H1 (cell line): Measurements from ENCODE around the gene SGCG. TPM values are rescaled to one million over a fixed set of nuclear protein-coding genes. Genes with fewer than 3 reads are reported as not detected.

Experiments
- CTCF ChIA-PET: fragments of 300-600 bp; sonication (Branson Sonifier 250); formaldehyde crosslinking; loops from one replicate; lab custom pipeline; 2021; ENCODE audit not compliant: partially characterized antibody; lab: Charles Lee
- POLR2A ChIA-PET: fragments of 300-600 bp; sonication (Branson Sonifier 250); formaldehyde crosslinking; loops from one replicate; lab custom pipeline; 2021; ENCODE audit warnings: inconsistent platforms; ENCODE audit not compliant: partially characterized antibody; lab: Charles Lee
- DNase-seq, 2 experiments: peaks; one replicate each; pipeline versions ENCODE4 v3.0.0 to v3.0.0-alpha.2; 2010 to 2022; ENCODE audit warnings: low spot score in 2 of 2, low read depth in 1 of 2, mixed read lengths in 1 of 2
- FAIRE-seq: peaks from 2 replicates; lab custom pipeline; 2011; peaks lifted over from hg19 to GRCh38; lab: Jason Lieb, UNC
- H2AFZ ChIP-seq: 2 replicates; pipeline ENCODE4 v1.8.1; 2012; ENCODE audit warnings: low read length, inconsistent platforms
- H2AK5ac ChIP-seq: 2 replicates; pipeline ENCODE4 v1.6.1; 2013; ENCODE audit warnings: low read depth, low read length
- H2BK120ac ChIP-seq: replicated peaks from 2 replicates; pipeline ENCODE3; 2013; ENCODE audit warnings: low read depth, low read length, inconsistent platforms
- H2BK12ac ChIP-seq: 2 replicates; pipeline ENCODE4 v1.6.1; 2013; ENCODE audit warnings: low read depth, low read length
- H2BK15ac ChIP-seq: 2 replicates; pipeline ENCODE4 v1.6.1; 2013; ENCODE audit warnings: low read length
- H2BK20ac ChIP-seq: 2 replicates; pipeline ENCODE4 v1.6.1; 2013; ENCODE audit warnings: low read length
- H2BK5ac ChIP-seq: 2 replicates; pipeline ENCODE4 v1.6.1; 2013; ENCODE audit warnings: low read depth, low read length
- H3K14ac ChIP-seq: 2 replicates; pipeline ENCODE4 v1.6.1; 2013; ENCODE audit warnings: inconsistent platforms; ENCODE audit not compliant: insufficient read length
- H3K18ac ChIP-seq: 2 replicates; pipeline ENCODE4 v1.6.1; 2013; ENCODE audit warnings: low read length; ENCODE audit errors: extremely low read depth
- H3K23ac ChIP-seq: 2 replicates; pipeline ENCODE4 v1.6.1; 2013; ENCODE audit warnings: inconsistent platforms; ENCODE audit not compliant: insufficient read length
- H3K23me2 ChIP-seq: 2 replicates; pipeline ENCODE4 v1.6.1; 2013; ENCODE audit warnings: low read depth, low read length
- H3K27ac ChIP-seq: 2 replicates; pipeline ENCODE4 v1.6.1; 2011; ENCODE audit warnings: low read depth, low read length, inconsistent platforms
- H3K27me3 ChIP-seq, 4 experiments: replicated peaks in 1 of 4; 1 replicate in 1 of 4; 2 replicates in 3 of 4; pipeline versions ENCODE4 v1.6.1 to v1.8.1; 2011 to 2013; ENCODE audit warnings: low read length in 3 of 4, mild to moderate bottlenecking in 3 of 4, inconsistent platforms in 2 of 4, mixed read lengths in 2 of 4, moderate library complexity in 1 of 4; ENCODE audit not compliant: control insufficient read depth in 3 of 4, insufficient read depth in 3 of 4; ENCODE audit errors: extremely low read depth in 1 of 4
- H3K36me3 ChIP-seq, 4 experiments: 2 replicates each; pipeline versions ENCODE4 v1.6.1 to v1.8.1; 2011 to 2013; ENCODE audit warnings: mild to moderate bottlenecking in 4 of 4, low read length in 3 of 4, moderate library complexity in 2 of 4, control low read depth in 1 of 4, inconsistent platforms in 1 of 4; ENCODE audit not compliant: insufficient read depth in 4 of 4, control insufficient read depth in 2 of 4
- H3K4ac ChIP-seq: replicated peaks from 2 replicates; pipeline ENCODE3; 2013; ENCODE audit warnings: low read length, low read depth, mixed read lengths, inconsistent platforms; ENCODE audit not compliant: insufficient read length
- H3K4me1 ChIP-seq, 4 experiments: replicated peaks in 1 of 4; 1 replicate in 1 of 4; 2 replicates in 3 of 4; pipeline versions ENCODE4 v1.6.1 to v1.8.1; 2011 to 2013; ENCODE audit warnings: low read length in 3 of 4, inconsistent platforms in 2 of 4, mixed read lengths in 1 of 4; ENCODE audit not compliant: insufficient read depth in 4 of 4, control insufficient read depth in 3 of 4
- H3K4me2 ChIP-seq, 2 experiments: 2 replicates each; pipeline versions ENCODE4 v1.6.1 to v1.8.1; 2011 to 2013; ENCODE audit warnings: low read depth in 2 of 2, low read length in 2 of 2, control low read depth in 1 of 2, inconsistent platforms in 1 of 2, mild to moderate bottlenecking in 1 of 2; ENCODE audit not compliant: insufficient read depth in 1 of 2
- H3K4me3 ChIP-seq, 4 experiments: fragments of 200-600, 300-600 bp in 1 of 4; sonication (generic), shearing (Covaris generic), sonication (Bioruptor Twin) in 1 of 4; 2 replicates each; pipeline versions ENCODE4 v1.5.1 to v1.8.1; 2011 to 2016; ENCODE audit warnings: low read length in 4 of 4, low read depth in 3 of 4, control low read depth in 2 of 4, inconsistent platforms in 2 of 4, mild to moderate bottlenecking in 2 of 4, mixed read lengths in 1 of 4, moderate library complexity in 1 of 4; ENCODE audit not compliant: insufficient read depth in 2 of 4; ENCODE audit errors: extremely low read depth in 1 of 4
- H3K56ac ChIP-seq: replicated peaks from 2 replicates; pipeline ENCODE3; 2013; ENCODE audit warnings: low read depth, mild to moderate bottlenecking, mixed read lengths, low read length, inconsistent platforms; ENCODE audit not compliant: insufficient read length
- H3K79me1 ChIP-seq: 2 replicates; pipeline ENCODE4 v1.6.1; 2013; ENCODE audit warnings: low read depth, low read length, control low read depth
- H3K79me2 ChIP-seq, 2 experiments: 2 replicates each; pipeline versions ENCODE4 v1.6.1 to v1.8.1; 2012 to 2013; ENCODE audit warnings: low read length in 2 of 2, mild to moderate bottlenecking in 2 of 2, inconsistent platforms in 1 of 2; ENCODE audit not compliant: insufficient read depth in 2 of 2, control insufficient read depth in 1 of 2
- H3K9ac ChIP-seq, 4 experiments: replicated peaks in 1 of 4; 1 replicate in 1 of 4; 2 replicates in 3 of 4; pipeline versions ENCODE4 v1.6.1 to v1.8.1; 2011 to 2013; ENCODE audit warnings: low read depth in 3 of 4, low read length in 3 of 4, control low read depth in 2 of 4, mild to moderate bottlenecking in 2 of 4, moderate library complexity in 2 of 4, inconsistent platforms in 1 of 4; ENCODE audit errors: extremely low read depth in 1 of 4
- H3K9me3 ChIP-seq, 2 experiments: 2 replicates each; pipeline versions ENCODE4 v1.6.1 to v1.8.1; 2012 to 2013; ENCODE audit warnings: mild to moderate bottlenecking in 2 of 2, moderate library complexity in 2 of 2, control low read depth in 1 of 2, inconsistent platforms in 1 of 2, low read depth in 1 of 2, low read length in 1 of 2, mixed read lengths in 1 of 2; ENCODE audit not compliant: insufficient read depth in 2 of 2
- H4K20me1 ChIP-seq, 2 experiments: replicated peaks in 1 of 2; 2 replicates each; pipeline versions ENCODE3 to v1.8.1; 2011 to 2013; ENCODE audit warnings: inconsistent platforms in 2 of 2, low read length in 2 of 2, mild to moderate bottlenecking in 1 of 2; ENCODE audit not compliant: insufficient read depth in 2 of 2, control insufficient read depth in 1 of 2
- H4K5ac ChIP-seq: 2 replicates; pipeline ENCODE4 v1.6.1; 2013; ENCODE audit warnings: low read length, low read depth, mixed read lengths, inconsistent platforms; ENCODE audit not compliant: insufficient read length
- H4K8ac ChIP-seq: 2 replicates; pipeline ENCODE4 v1.8.0; 2013; ENCODE audit warnings: mild to moderate bottlenecking, moderate library complexity, low read length, inconsistent platforms; ENCODE audit not compliant: insufficient read depth; ENCODE audit errors: extremely low read depth
- H4K91ac ChIP-seq: replicated peaks from 2 replicates; pipeline ENCODE3; 2013; ENCODE audit warnings: low read length, mixed read lengths, inconsistent platforms; ENCODE audit not compliant: insufficient read length
- ASH2L ChIP-seq: fragments of 200-600, 300-600 bp; sonication (generic); IDR thresholded peaks from one replicate; pipeline ENCODE4 v1.7.1; 2017; ENCODE audit warnings: low read length
- ATF3 ChIP-seq: IDR thresholded peaks from 2 replicates; pipeline ENCODE4 v1.6.1; 2011; ENCODE audit warnings: low read depth, mild to moderate bottlenecking, low read length; ENCODE audit not compliant: insufficient read depth
- BRCA1 ChIP-seq: IDR thresholded peaks from 2 replicates; pipeline ENCODE4 v1.6.1; 2012; ENCODE audit warnings: low read depth, low read length, improper control_type of control experiment
- CHD2 ChIP-seq: IDR thresholded peaks from 2 replicates; pipeline ENCODE4 v1.6.1; 2012; ENCODE audit warnings: low read length, improper control_type of control experiment
- CTBP2 ChIP-seq: IDR thresholded peaks from 2 replicates; pipeline ENCODE4 v1.7.0; 2011; ENCODE audit warnings: borderline replicate concordance, mild to moderate bottlenecking, moderate library complexity, mixed read lengths, low read length; ENCODE audit not compliant: insufficient read depth, insufficient read length
- E2F6 ChIP-seq: IDR thresholded peaks from 2 replicates; pipeline ENCODE4 v1.6.1; 2012; ENCODE audit warnings: inconsistent platforms
- EGR1 ChIP-seq: IDR thresholded peaks from 2 replicates; pipeline ENCODE4 v1.6.1; 2011; ENCODE audit warnings: low read depth, low read length, borderline replicate concordance
- JUND ChIP-seq: IDR thresholded peaks from 2 replicates; pipeline ENCODE4 v1.6.1; 2011; ENCODE audit warnings: mild to moderate bottlenecking, improper control_type of control experiment, low read length
- NANOG ChIP-seq: IDR thresholded peaks from 2 replicates; pipeline ENCODE4 v1.6.1; 2011; ENCODE audit warnings: low read length, low read depth, mild to moderate bottlenecking, inconsistent platforms; ENCODE audit not compliant: insufficient read depth, poor library complexity, severe bottlenecking
- NRF1 ChIP-seq: IDR thresholded peaks from 2 replicates; pipeline ENCODE4 v1.6.1; 2011; ENCODE audit warnings: mild to moderate bottlenecking, low read depth, low read length, improper control_type of control experiment
- POU5F1 ChIP-seq: IDR thresholded peaks from 2 replicates; pipeline ENCODE4 v1.6.1; 2011; ENCODE audit warnings: low read depth, mild to moderate bottlenecking, low read length, moderate library complexity
- SIRT6 ChIP-seq: IDR thresholded peaks from one replicate; pipeline ENCODE4 v1.7.1; 2012; ENCODE audit warnings: low read length, inconsistent platforms
- SP2 ChIP-seq: IDR thresholded peaks from 2 replicates; pipeline ENCODE4 v1.6.1; 2012; ENCODE audit warnings: mild to moderate bottlenecking, low read length, inconsistent platforms
- SP4 ChIP-seq: IDR thresholded peaks from 2 replicates; pipeline ENCODE4 v1.6.1; 2012; ENCODE audit warnings: low read length, inconsistent platforms
- WGBS, 2 experiments: shearing (Covaris generic) in 1 of 2; methylation state at CpG; one replicate each; pipeline versions ENCODE4 v1.1.6 to v1.1.7; 2013 to 2015; ENCODE audit warnings: low lambda C conversion rate in 2 of 2, mixed read lengths in 2 of 2, inconsistent platforms in 1 of 2, low coverage in 1 of 2, missing lambda C conversion rate in 1 of 2; ENCODE audit not compliant: insufficient replicate concordance in 2 of 2, insufficient coverage in 1 of 2, insufficient read length in 1 of 2; ENCODE audit errors: extremely low coverage in 1 of 2, missing lambda C conversion rate in 1 of 2; 5-methylcytosine and 5-hydroxymethylcytosine counted together
- polyA plus RNA-seq, 7 experiments: library from polyadenylated mRNA; depleted of rRNA in 3 of 7; stranded (reverse) in 5 of 7; unstranded in 2 of 7; fragments of >200 nt in 5 of 7; fragments of 200-250 nt in 2 of 7; gene quantifications; 1 replicate in 5 of 7; 2 replicates in 1 of 7; 4 replicates in 1 of 7; pipeline versions ENCODE4 v1.2.1 to v1.2.3, GENCODE V29; 2011 to 2013; ENCODE audit warnings: missing spikeins in 2 of 7, mixed read lengths in 2 of 7
- total RNA-seq: library from RNA; stranded (reverse); fragmentation: NEBNext Ultra II Directional; extraction: Animal tissue kit (Norgen Biotek cat#: 25700); gene quantifications from 2 replicates; pipeline ENCODE4 v1.2.1, GENCODE V29; 2021

The SGCG gene
- total and polyA plus RNA-seq, 2 of the 8 experiments (the other 6 are each of a cell fraction or from before 2014, with no cell fraction given): 0.05 TPM; not detected in 1

DNA sequence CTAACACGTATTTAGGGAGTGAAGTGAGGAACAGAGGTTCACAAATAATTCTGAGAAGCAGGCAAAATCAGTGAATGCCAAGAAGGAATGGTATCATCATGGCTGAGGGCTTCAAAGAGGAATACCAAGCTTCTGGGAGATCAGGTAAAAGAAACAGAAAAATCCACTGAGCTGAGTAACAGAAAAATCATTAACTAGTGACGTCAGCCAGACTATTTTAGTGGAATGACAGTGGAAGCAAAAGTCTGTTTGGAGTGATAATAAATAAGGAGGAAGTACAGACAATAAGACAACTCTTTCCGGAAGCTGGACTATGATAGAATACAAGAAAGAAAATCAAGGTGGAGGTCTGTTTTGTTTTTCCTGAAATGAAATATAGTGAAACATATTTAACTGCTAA, 169.2 kb downstream of the SGCG start:
- peaks cover 0 to 36% (median 18%) of the 10 kb centered on the region in 4 experiments; a peak in 7 of 8 replicates for H3K36me3 ChIP-seq
- H3K23me2 ChIP-seq: no peaks in the 10 kb centered on the region
- no peak overlapping the region for H3K4ac ChIP-seq
- CTCF ChIA-PET: interaction anchor here (0.7 kb wide), 1 partner anchor 20 kb away, joined by 3 read pairs; no protein-coding TSS in a partner anchor
- no peak overlapping the region for H3K14ac ChIP-seq
- no peak overlapping the region for H4K8ac ChIP-seq
- H3K9ac ChIP-seq: no peak overlapping the region
- H2BK20ac ChIP-seq: no peak overlapping the region
- no peak overlapping the region for H3K18ac ChIP-seq
- no peaks in the 10 kb centered on the region for H3K4me1 ChIP-seq
- FAIRE-seq (no peak), DNase-seq (no peak)
- 92% methylated on average over 3 of the region's 3 CpGs; no CpG with 5 or more reads in 1 of the 2 experiments for WGBS, 2 experiments
- no peak overlapping the region for H4K91ac ChIP-seq
- no peak overlapping the region for H2AK5ac ChIP-seq
- H3K56ac ChIP-seq: no peak overlapping the region
- no peak overlapping the region for H2BK120ac ChIP-seq
- no peak overlapping the region for H3K23ac ChIP-seq
- no peak overlapping the region for H2BK5ac ChIP-seq
- H4K20me1 ChIP-seq: peaks cover 2 to 3% of the 10 kb centered on the region in 2 experiments
- no peak overlapping the region for H4K5ac ChIP-seq
- no peaks in the 10 kb centered on the region for H3K27me3 ChIP-seq
- H2AFZ ChIP-seq: no peak overlapping the region
- no peak overlapping the region for H3K4me3 ChIP-seq
- H3K27ac ChIP-seq: no peak overlapping the region
- no peak overlapping the region for H2BK12ac ChIP-seq
- no peak overlapping the region for H2BK15ac ChIP-seq
- POLR2A ChIA-PET: no interaction called here
- H3K4me2 ChIP-seq: no peak overlapping the region
- H3K79me2 ChIP-seq: peaks cover 3 to 13% of the 10 kb centered on the region in 2 experiments; a peak in 1 of 4 replicates
- peaks cover 2% of the 10 kb centered on the region; the same call in 1 of the 2 replicates for H3K79me1 ChIP-seq
- H3K9me3 ChIP-seq: no peaks in the 10 kb centered on the region
- TF ChIP-seq CTBP2 (no peak), EGR1 (no peak), ATF3 (no peak), SIRT6 (no peak), SP4 (no peak), E2F6 (no peak), ASH2L (no peak), NRF1 (no peak), JUND (no peak), POU5F1 (no peak), NANOG (no peak), SP2 (no peak), BRCA1 (no peak), CHD2 (no peak)
